ENCODE data around the gene OR2AE1. TPM values are rescaled to one million over a fixed set of nuclear protein-coding genes. Genes with fewer than 3 reads are reported as not detected.

OR2AE1 gene
- total and polyA plus RNA-seq, 9 of the 15 experiments (the other 6 are each of a cell fraction or from before 2014, with no cell fraction given): 0.27 TPM; not detected in 8

DNA sequence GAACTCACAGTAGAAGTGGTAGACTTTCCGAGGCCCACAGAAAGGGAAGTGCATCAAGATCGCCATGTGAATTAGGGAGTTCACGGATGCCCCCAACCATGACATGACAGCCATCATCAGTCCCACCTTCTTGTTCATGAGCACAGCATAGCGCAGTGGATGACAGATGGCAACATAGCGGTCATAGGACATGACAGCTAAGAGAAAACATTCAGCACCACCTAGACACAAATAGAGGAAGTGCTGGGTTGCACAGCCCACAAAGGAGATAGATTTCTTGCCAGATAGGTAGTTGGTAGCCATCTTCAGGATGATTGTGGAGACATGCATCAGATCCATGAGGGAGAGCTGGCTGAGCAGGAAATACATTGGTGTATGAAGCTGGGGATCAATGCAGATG lies 342 bp downstream of the OR2AE1 start (continued):
- TF ChIP-seq MLLT1 (IDR thresholded peaks at IDR 0.05): no peak
- peak; percentile 59 to 75 for TF ChIP-seq RAD21 (CRISPR knock-in tag; conservative IDR thresholded peaks at IDR 0.05 in 1 of 2, IDR thresholded peaks at IDR 0.05 in 1 of 2)
- TF ChIP-seq CXXC5 (CRISPR knock-in tag; IDR thresholded peaks at IDR 0.05): no peak
- TF ChIP-seq ARID3B (CRISPR knock-in tag; IDR thresholded peaks at IDR 0.05; ENCODE audit: borderline replicate concordance): no peak
- TF ChIP-seq ZNF57 (CRISPR knock-in tag; IDR thresholded peaks at IDR 0.05): no peak
- peak; percentile 51 for TF ChIP-seq PKNOX1 (IDR thresholded peaks at IDR 0.05)
- no peak for TF ChIP-seq COPS2 (conservative IDR thresholded peaks at IDR 0.05)
- TF ChIP-seq MIER1 (IDR thresholded peaks at IDR 0.05; ENCODE audit: low read depth): no peak
- TF ChIP-seq, protein P1, sequence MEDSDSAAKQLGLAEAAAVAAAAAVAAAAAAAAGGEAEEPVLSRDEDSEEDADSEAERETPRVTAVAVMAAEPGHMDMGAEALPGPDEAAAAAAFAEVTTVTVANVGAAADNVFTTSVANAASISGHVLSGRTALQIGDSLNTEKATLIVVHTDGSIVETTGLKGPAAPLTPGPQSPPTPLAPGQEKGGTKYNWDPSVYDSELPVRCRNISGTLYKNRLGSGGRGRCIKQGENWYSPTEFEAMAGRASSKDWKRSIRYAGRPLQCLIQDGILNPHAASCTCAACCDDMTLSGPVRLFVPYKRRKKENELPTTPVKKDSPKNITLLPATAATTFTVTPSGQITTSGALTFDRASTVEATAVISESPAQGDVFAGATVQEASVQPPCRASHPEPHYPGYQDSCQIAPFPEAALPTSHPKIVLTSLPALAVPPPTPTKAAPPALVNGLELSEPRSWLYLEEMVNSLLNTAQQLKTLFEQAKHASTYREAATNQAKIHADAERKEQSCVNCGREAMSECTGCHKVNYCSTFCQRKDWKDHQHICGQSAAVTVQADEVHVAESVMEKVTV (CRISPR knock-in tag; IDR thresholded peaks at IDR 0.05): 0 out of 2 replicates have a peak, but pooled peaks have one; percentile 18
- no peak for TF ChIP-seq ARNT (IDR thresholded peaks at IDR 0.05)
- no peak for TF ChIP-seq NCOR1 (IDR thresholded peaks at IDR 0.05)
- no peak for TF ChIP-seq SUPT5H (IDR thresholded peaks at IDR 0.05)
- no peak for TF ChIP-seq ZNF77 (CRISPR knock-in tag; IDR thresholded peaks at IDR 0.05)
- TF ChIP-seq PRPF4 (IDR thresholded peaks at IDR 0.05; ENCODE audit: insufficient read depth, low read depth, low read length, poor library complexity, severe bottlenecking): no peak
- no peak for TF ChIP-seq ZNF175 (CRISPR knock-in tag; IDR thresholded peaks at IDR 0.05; ENCODE audit: low read depth)
- no peak for TF ChIP-seq FOXM1 (IDR thresholded peaks at IDR 0.05; ENCODE audit: low read depth)
- no peak for TF ChIP-seq FOXM1 (CRISPR knock-in tag; IDR thresholded peaks at IDR 0.05; ENCODE audit: low read depth)

Measured in K562 (cell line).